RWPE2 (cell line): ENCODE measurements around the gene AFF1.
"Not testable (repeated sequence)": the region's sequence is repeated elsewhere in the genome, so short reads cannot be mapped to it uniquely, and the experiment has no call there.

Experiments used
- ATAC-seq: fragments of 200-7000 bp; cut with Tn5 transposase; 3 replicates; pipeline ENCODE4 v1.9.1; 2021; ENCODE audit warnings: low read depth
- DNase-seq: peaks from one replicate; pipeline ENCODE4 v3.0.0-alpha.2; 2020; ENCODE audit warnings: low spot score
- H3K27ac ChIP-seq: fragments of 450-650 bp; 2 replicates; pipeline ENCODE4 v1.5.1; 2017; ENCODE audit warnings: mild to moderate bottlenecking; ENCODE audit not compliant: poor library complexity, severe bottlenecking
- H3K27me3 ChIP-seq: fragments of 250-450 bp; sonication (Bioruptor Pico); 2 replicates; pipeline ENCODE4 v1.5.1; 2021; ENCODE audit warnings: mild to moderate bottlenecking, moderate library complexity; ENCODE audit not compliant: insufficient read depth, poor library complexity, severe bottlenecking
- H3K36me3 ChIP-seq: fragments of 250-450 bp; sonication (Bioruptor Pico); 2 replicates; pipeline ENCODE4 v1.5.1; 2020; ENCODE audit warnings: low read depth, mild to moderate bottlenecking, moderate library complexity
- H3K4me1 ChIP-seq: fragments of 250-450 bp; sonication (Bioruptor Pico); 2 replicates; pipeline ENCODE4 v1.5.1; 2021; ENCODE audit warnings: mild to moderate bottlenecking, moderate library complexity; ENCODE audit not compliant: insufficient read depth, poor library complexity, severe bottlenecking
- H3K4me3 ChIP-seq: fragments of 250-450 bp; sonication (Bioruptor Pico); 2 replicates; pipeline ENCODE4 v1.5.1; 2021; ENCODE audit warnings: mild to moderate bottlenecking, moderate library complexity; ENCODE audit not compliant: severe bottlenecking
- H3K9me3 ChIP-seq: fragments of 250-450 bp; sonication (Bioruptor Pico); 2 replicates; pipeline ENCODE4 v1.5.1; 2021; ENCODE audit warnings: mild to moderate bottlenecking, moderate library complexity; ENCODE audit not compliant: severe bottlenecking
- CTCF ChIP-seq: fragments of 450-650 bp; IDR thresholded peaks from one replicate; pipeline ENCODE4 v1.5.1; 2017; ENCODE audit warnings: mild to moderate bottlenecking, moderate library complexity; ENCODE audit not compliant: poor library complexity, severe bottlenecking

AFF1 gene

GRCh38 chr4:87071401-87071800, 136.6 kb downstream of the AFF1 start:
- H3K36me3 ChIP-seq = no peaks in the 10 kb centered on the region; the same call in 1 of the 2 replicates
- H3K4me1 ChIP-seq = peaks cover 14% of the 10 kb centered on the region
- no peak overlapping the region for H3K27ac ChIP-seq
- no peak for TF ChIP-seq CTCF
- no peak for ATAC-seq
- DNase-seq = no peak
- no peaks in the 10 kb centered on the region for H3K9me3 ChIP-seq
- no peak overlapping the region for H3K4me3 ChIP-seq
- no peaks in the 10 kb centered on the region for H3K27me3 ChIP-seq

- not testable (repeated sequence) for ATAC-seq, H3K27ac ChIP-seq, H3K9me3 ChIP-seq, H3K36me3 ChIP-seq, H3K27me3 ChIP-seq, H3K4me3 ChIP-seq, DNase-seq
- peaks cover 14% of the 10 kb centered on the region for H3K4me1 ChIP-seq
Observed at GRCh38 chr4:87072545-87072944, 137.7 kb downstream of the AFF1 start.

- Histone ChIP-seq H3K4me3 (no peak overlapping the region), H3K36me3 (no peaks in the 10 kb centered on the region), H3K9me3 (no peaks in the 10 kb centered on the region), H3K27ac (peak overlapping the region; percentile 39), H3K4me1 (peaks cover 20% of the 10 kb centered on the region), H3K27me3 (no peaks in the 10 kb centered on the region)
- no peak for TF ChIP-seq CTCF
- peak; percentile 57 for ATAC-seq
- no peak for DNase-seq
Observed at GRCh38 chr4:87073199-87074120, 138.6 kb downstream of the AFF1 start.

GRCh38 chr4:87074121-87074488, 139.3 kb downstream of the AFF1 start:
- Histone ChIP-seq H3K4me3 (no peak overlapping the region), H3K27ac (peak overlapping the region; percentile 39), H3K27me3 (no peaks in the 10 kb centered on the region), H3K36me3 (no peaks in the 10 kb centered on the region), H3K4me1 (peaks cover 27% of the 10 kb centered on the region), H3K9me3 (no peaks in the 10 kb centered on the region)
- no peak for TF ChIP-seq CTCF
- DNase-seq (no peak), ATAC-seq (no peak)

- no peak for TF ChIP-seq CTCF
- H3K27me3 ChIP-seq = no peaks in the 10 kb centered on the region
- no peaks in the 10 kb centered on the region for H3K36me3 ChIP-seq
- peaks cover 27% of the 10 kb centered on the region for H3K4me1 ChIP-seq
- H3K27ac ChIP-seq = no peak overlapping the region
- no peak overlapping the region for H3K4me3 ChIP-seq
- H3K9me3 ChIP-seq = no peaks in the 10 kb centered on the region
- ATAC-seq (no peak), DNase-seq (no peak)
Observed at GRCh38 chr4:87075876-87076275, 141.1 kb downstream of the AFF1 start.
